ENCODE results near the gene THAP4.

DNA sequence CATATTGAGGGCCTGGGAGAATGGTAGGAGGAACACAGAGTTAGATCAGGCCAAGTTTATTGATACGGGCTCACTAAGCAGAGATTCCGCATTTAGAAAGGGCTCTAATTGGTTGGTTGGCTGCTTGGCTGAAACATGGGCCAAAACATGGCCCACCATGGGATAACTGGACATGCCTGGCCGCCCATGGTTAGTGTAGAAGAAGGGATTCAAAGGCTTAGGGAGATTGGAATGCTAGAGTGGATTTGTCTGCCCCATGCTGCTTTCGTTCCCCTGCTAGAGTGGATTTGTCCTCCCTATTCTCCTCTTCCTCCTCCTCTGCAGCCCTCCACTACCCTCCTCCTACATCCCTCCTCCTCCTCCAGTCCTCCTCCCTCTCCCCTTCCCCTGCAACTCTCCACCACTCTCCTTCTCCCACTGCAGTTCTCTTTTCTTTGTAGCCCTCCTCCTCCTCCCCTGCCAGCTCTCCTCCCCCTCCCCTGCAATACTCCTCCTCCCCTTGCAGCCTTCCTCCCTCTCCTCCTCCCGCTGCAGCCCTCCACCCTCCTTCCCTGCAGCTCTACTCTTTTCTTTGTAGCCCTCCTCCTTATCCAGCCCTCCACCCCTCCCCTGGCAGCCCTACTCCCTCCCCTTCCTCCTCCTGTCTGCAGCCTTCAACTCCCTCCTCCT lies 61.2 kb downstream of the THAP4 start:
- TF ChIP-seq EZH2phosphoT487 (IDR thresholded peaks at IDR 0.05; ENCODE audit: unreplicated experiment) (no peak), JUNB (IDR thresholded peaks at IDR 0.05; ENCODE audit: unreplicated experiment) (no peak), EZH2 (IDR thresholded peaks at IDR 0.05; ENCODE audit: low read depth, unreplicated experiment) (no peak), POLR2AphosphoS5 (IDR thresholded peaks at IDR 0.05; ENCODE audit: low read depth) (no peak), CREB1 (CRISPR knock-in tag; IDR thresholded peaks at IDR 0.05; ENCODE audit: low read depth) (no peak)
- TF ChIP-seq, protein P1, sequence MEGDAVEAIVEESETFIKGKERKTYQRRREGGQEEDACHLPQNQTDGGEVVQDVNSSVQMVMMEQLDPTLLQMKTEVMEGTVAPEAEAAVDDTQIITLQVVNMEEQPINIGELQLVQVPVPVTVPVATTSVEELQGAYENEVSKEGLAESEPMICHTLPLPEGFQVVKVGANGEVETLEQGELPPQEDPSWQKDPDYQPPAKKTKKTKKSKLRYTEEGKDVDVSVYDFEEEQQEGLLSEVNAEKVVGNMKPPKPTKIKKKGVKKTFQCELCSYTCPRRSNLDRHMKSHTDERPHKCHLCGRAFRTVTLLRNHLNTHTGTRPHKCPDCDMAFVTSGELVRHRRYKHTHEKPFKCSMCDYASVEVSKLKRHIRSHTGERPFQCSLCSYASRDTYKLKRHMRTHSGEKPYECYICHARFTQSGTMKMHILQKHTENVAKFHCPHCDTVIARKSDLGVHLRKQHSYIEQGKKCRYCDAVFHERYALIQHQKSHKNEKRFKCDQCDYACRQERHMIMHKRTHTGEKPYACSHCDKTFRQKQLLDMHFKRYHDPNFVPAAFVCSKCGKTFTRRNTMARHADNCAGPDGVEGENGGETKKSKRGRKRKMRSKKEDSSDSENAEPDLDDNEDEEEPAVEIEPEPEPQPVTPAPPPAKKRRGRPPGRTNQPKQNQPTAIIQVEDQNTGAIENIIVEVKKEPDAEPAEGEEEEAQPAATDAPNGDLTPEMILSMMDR (conservative IDR thresholded peaks at IDR 0.05; ENCODE audit: low read depth in 2 of 2) = no peak
- TF ChIP-seq, protein P2, sequence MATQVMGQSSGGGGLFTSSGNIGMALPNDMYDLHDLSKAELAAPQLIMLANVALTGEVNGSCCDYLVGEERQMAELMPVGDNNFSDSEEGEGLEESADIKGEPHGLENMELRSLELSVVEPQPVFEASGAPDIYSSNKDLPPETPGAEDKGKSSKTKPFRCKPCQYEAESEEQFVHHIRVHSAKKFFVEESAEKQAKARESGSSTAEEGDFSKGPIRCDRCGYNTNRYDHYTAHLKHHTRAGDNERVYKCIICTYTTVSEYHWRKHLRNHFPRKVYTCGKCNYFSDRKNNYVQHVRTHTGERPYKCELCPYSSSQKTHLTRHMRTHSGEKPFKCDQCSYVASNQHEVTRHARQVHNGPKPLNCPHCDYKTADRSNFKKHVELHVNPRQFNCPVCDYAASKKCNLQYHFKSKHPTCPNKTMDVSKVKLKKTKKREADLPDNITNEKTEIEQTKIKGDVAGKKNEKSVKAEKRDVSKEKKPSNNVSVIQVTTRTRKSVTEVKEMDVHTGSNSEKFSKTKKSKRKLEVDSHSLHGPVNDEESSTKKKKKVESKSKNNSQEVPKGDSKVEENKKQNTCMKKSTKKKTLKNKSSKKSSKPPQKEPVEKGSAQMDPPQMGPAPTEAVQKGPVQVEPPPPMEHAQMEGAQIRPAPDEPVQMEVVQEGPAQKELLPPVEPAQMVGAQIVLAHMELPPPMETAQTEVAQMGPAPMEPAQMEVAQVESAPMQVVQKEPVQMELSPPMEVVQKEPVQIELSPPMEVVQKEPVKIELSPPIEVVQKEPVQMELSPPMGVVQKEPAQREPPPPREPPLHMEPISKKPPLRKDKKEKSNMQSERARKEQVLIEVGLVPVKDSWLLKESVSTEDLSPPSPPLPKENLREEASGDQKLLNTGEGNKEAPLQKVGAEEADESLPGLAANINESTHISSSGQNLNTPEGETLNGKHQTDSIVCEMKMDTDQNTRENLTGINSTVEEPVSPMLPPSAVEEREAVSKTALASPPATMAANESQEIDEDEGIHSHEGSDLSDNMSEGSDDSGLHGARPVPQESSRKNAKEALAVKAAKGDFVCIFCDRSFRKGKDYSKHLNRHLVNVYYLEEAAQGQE (IDR thresholded peaks at IDR 0.05; ENCODE audit: unreplicated experiment) = no peak
- TF ChIP-seq, protein P3, sequence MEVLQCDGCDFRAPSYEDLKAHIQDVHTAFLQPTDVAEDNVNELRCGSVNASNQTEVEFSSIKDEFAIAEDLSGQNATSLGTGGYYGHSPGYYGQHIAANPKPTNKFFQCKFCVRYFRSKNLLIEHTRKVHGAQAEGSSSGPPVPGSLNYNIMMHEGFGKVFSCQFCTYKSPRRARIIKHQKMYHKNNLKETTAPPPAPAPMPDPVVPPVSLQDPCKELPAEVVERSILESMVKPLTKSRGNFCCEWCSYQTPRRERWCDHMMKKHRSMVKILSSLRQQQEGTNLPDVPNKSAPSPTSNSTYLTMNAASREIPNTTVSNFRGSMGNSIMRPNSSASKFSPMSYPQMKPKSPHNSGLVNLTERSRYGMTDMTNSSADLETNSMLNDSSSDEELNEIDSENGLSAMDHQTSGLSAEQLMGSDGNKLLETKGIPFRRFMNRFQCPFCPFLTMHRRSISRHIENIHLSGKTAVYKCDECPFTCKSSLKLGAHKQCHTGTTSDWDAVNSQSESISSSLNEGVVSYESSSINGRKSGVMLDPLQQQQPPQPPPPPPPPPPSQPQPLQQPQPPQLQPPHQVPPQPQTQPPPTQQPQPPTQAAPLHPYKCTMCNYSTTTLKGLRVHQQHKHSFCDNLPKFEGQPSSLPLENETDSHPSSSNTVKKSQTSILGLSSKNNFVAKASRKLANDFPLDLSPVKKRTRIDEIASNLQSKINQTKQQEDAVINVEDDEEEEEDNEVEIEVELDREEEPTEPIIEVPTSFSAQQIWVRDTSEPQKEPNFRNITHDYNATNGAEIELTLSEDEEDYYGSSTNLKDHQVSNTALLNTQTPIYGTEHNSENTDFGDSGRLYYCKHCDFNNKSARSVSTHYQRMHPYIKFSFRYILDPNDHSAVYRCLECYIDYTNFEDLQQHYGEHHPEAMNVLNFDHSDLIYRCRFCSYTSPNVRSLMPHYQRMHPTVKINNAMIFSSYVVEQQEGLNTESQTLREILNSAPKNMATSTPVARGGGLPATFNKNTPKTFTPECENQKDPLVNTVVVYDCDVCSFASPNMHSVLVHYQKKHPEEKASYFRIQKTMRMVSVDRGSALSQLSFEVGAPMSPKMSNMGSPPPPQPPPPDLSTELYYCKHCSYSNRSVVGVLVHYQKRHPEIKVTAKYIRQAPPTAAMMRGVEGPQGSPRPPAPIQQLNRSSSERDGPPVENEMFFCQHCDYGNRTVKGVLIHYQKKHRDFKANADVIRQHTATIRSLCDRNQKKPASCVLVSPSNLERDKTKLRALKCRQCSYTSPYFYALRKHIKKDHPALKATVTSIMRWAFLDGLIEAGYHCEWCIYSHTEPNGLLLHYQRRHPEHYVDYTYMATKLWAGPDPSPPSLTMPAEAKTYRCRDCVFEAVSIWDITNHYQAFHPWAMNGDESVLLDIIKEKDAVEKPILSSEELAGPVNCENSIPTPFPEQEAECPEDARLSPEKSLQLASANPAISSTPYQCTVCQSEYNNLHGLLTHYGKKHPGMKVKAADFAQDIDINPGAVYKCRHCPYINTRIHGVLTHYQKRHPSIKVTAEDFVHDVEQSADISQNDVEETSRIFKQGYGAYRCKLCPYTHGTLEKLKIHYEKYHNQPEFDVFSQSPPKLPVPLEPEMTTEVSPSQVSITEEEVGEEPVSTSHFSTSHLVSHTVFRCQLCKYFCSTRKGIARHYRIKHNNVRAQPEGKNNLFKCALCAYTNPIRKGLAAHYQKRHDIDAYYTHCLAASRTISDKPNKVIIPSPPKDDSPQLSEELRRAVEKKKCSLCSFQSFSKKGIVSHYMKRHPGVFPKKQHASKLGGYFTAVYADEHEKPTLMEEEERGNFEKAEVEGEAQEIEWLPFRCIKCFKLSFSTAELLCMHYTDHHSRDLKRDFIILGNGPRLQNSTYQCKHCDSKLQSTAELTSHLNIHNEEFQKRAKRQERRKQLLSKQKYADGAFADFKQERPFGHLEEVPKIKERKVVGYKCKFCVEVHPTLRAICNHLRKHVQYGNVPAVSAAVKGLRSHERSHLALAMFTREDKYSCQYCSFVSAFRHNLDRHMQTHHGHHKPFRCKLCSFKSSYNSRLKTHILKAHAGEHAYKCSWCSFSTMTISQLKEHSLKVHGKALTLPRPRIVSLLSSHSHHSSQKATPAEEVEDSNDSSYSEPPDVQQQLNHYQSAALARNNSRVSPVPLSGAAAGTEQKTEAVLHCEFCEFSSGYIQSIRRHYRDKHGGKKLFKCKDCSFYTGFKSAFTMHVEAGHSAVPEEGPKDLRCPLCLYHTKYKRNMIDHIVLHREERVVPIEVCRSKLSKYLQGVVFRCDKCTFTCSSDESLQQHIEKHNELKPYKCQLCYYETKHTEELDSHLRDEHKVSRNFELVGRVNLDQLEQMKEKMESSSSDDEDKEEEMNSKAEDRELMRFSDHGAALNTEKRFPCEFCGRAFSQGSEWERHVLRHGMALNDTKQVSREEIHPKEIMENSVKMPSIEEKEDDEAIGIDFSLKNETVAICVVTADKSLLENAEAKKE (CRISPR knock-in tag; IDR thresholded peaks at IDR 0.05) = no peak
